H1 (cell line): ENCODE measurements around the gene ENTPD1. TPM values are rescaled to one million over a fixed set of nuclear protein-coding genes. Genes with fewer than 3 reads are reported as not detected.
"Not testable (repeated sequence)": the region's sequence is repeated elsewhere in the genome, so short reads cannot be mapped to it uniquely, and the experiment has no call there.

Experiments used
- CTCF ChIA-PET: fragments of 300-600 bp; sonication (Branson Sonifier 250); formaldehyde crosslinking; loops from one replicate; lab custom pipeline; 2021; ENCODE audit not compliant: partially characterized antibody; lab: Charles Lee
- POLR2A ChIA-PET: fragments of 300-600 bp; sonication (Branson Sonifier 250); formaldehyde crosslinking; loops from one replicate; lab custom pipeline; 2021; ENCODE audit warnings: inconsistent platforms; ENCODE audit not compliant: partially characterized antibody; lab: Charles Lee
- DNase-seq, 2 experiments: peaks; one replicate each; pipeline versions ENCODE4 v3.0.0 to v3.0.0-alpha.2; 2010 to 2022; ENCODE audit warnings: low spot score in 2 of 2, low read depth in 1 of 2, mixed read lengths in 1 of 2
- FAIRE-seq: peaks from 2 replicates; lab custom pipeline; 2011; peaks lifted over from hg19 to GRCh38; lab: Jason Lieb, UNC
- H2AFZ ChIP-seq: 2 replicates; pipeline ENCODE4 v1.8.1; 2012; ENCODE audit warnings: low read length, inconsistent platforms
- H2AK5ac ChIP-seq: 2 replicates; pipeline ENCODE4 v1.6.1; 2013; ENCODE audit warnings: low read depth, low read length
- H2BK120ac ChIP-seq: replicated peaks from 2 replicates; pipeline ENCODE3; 2013; ENCODE audit warnings: low read depth, low read length, inconsistent platforms
- H2BK12ac ChIP-seq: 2 replicates; pipeline ENCODE4 v1.6.1; 2013; ENCODE audit warnings: low read depth, low read length
- H2BK15ac ChIP-seq: 2 replicates; pipeline ENCODE4 v1.6.1; 2013; ENCODE audit warnings: low read length
- H2BK20ac ChIP-seq: 2 replicates; pipeline ENCODE4 v1.6.1; 2013; ENCODE audit warnings: low read length
- H2BK5ac ChIP-seq: 2 replicates; pipeline ENCODE4 v1.6.1; 2013; ENCODE audit warnings: low read depth, low read length
- H3K14ac ChIP-seq: 2 replicates; pipeline ENCODE4 v1.6.1; 2013; ENCODE audit warnings: inconsistent platforms; ENCODE audit not compliant: insufficient read length
- H3K18ac ChIP-seq: 2 replicates; pipeline ENCODE4 v1.6.1; 2013; ENCODE audit warnings: low read length; ENCODE audit errors: extremely low read depth
- H3K23ac ChIP-seq: 2 replicates; pipeline ENCODE4 v1.6.1; 2013; ENCODE audit warnings: inconsistent platforms; ENCODE audit not compliant: insufficient read length
- H3K23me2 ChIP-seq: 2 replicates; pipeline ENCODE4 v1.6.1; 2013; ENCODE audit warnings: low read depth, low read length
- H3K27ac ChIP-seq: 2 replicates; pipeline ENCODE4 v1.6.1; 2011; ENCODE audit warnings: low read depth, low read length, inconsistent platforms
- H3K27me3 ChIP-seq, 4 experiments: replicated peaks in 1 of 4; 1 replicate in 1 of 4; 2 replicates in 3 of 4; pipeline versions ENCODE4 v1.6.1 to v1.8.1; 2011 to 2013; ENCODE audit warnings: low read length in 3 of 4, mild to moderate bottlenecking in 3 of 4, inconsistent platforms in 2 of 4, mixed read lengths in 2 of 4, moderate library complexity in 1 of 4; ENCODE audit not compliant: control insufficient read depth in 3 of 4, insufficient read depth in 3 of 4; ENCODE audit errors: extremely low read depth in 1 of 4
- H3K36me3 ChIP-seq, 4 experiments: 2 replicates each; pipeline versions ENCODE4 v1.6.1 to v1.8.1; 2011 to 2013; ENCODE audit warnings: mild to moderate bottlenecking in 4 of 4, low read length in 3 of 4, moderate library complexity in 2 of 4, control low read depth in 1 of 4, inconsistent platforms in 1 of 4; ENCODE audit not compliant: insufficient read depth in 4 of 4, control insufficient read depth in 2 of 4
- H3K4ac ChIP-seq: replicated peaks from 2 replicates; pipeline ENCODE3; 2013; ENCODE audit warnings: low read length, low read depth, mixed read lengths, inconsistent platforms; ENCODE audit not compliant: insufficient read length
- H3K4me1 ChIP-seq, 4 experiments: replicated peaks in 1 of 4; 1 replicate in 1 of 4; 2 replicates in 3 of 4; pipeline versions ENCODE4 v1.6.1 to v1.8.1; 2011 to 2013; ENCODE audit warnings: low read length in 3 of 4, inconsistent platforms in 2 of 4, mixed read lengths in 1 of 4; ENCODE audit not compliant: insufficient read depth in 4 of 4, control insufficient read depth in 3 of 4
- H3K4me2 ChIP-seq, 2 experiments: 2 replicates each; pipeline versions ENCODE4 v1.6.1 to v1.8.1; 2011 to 2013; ENCODE audit warnings: low read depth in 2 of 2, low read length in 2 of 2, control low read depth in 1 of 2, inconsistent platforms in 1 of 2, mild to moderate bottlenecking in 1 of 2; ENCODE audit not compliant: insufficient read depth in 1 of 2
- H3K4me3 ChIP-seq, 4 experiments: fragments of 200-600, 300-600 bp in 1 of 4; sonication (generic), shearing (Covaris generic), sonication (Bioruptor Twin) in 1 of 4; 2 replicates each; pipeline versions ENCODE4 v1.5.1 to v1.8.1; 2011 to 2016; ENCODE audit warnings: low read length in 4 of 4, low read depth in 3 of 4, control low read depth in 2 of 4, inconsistent platforms in 2 of 4, mild to moderate bottlenecking in 2 of 4, mixed read lengths in 1 of 4, moderate library complexity in 1 of 4; ENCODE audit not compliant: insufficient read depth in 2 of 4; ENCODE audit errors: extremely low read depth in 1 of 4
- H3K56ac ChIP-seq: replicated peaks from 2 replicates; pipeline ENCODE3; 2013; ENCODE audit warnings: low read depth, mild to moderate bottlenecking, mixed read lengths, low read length, inconsistent platforms; ENCODE audit not compliant: insufficient read length
- H3K79me1 ChIP-seq: 2 replicates; pipeline ENCODE4 v1.6.1; 2013; ENCODE audit warnings: low read depth, low read length, control low read depth
- H3K79me2 ChIP-seq, 2 experiments: 2 replicates each; pipeline versions ENCODE4 v1.6.1 to v1.8.1; 2012 to 2013; ENCODE audit warnings: low read length in 2 of 2, mild to moderate bottlenecking in 2 of 2, inconsistent platforms in 1 of 2; ENCODE audit not compliant: insufficient read depth in 2 of 2, control insufficient read depth in 1 of 2
- H3K9ac ChIP-seq, 4 experiments: replicated peaks in 1 of 4; 1 replicate in 1 of 4; 2 replicates in 3 of 4; pipeline versions ENCODE4 v1.6.1 to v1.8.1; 2011 to 2013; ENCODE audit warnings: low read depth in 3 of 4, low read length in 3 of 4, control low read depth in 2 of 4, mild to moderate bottlenecking in 2 of 4, moderate library complexity in 2 of 4, inconsistent platforms in 1 of 4; ENCODE audit errors: extremely low read depth in 1 of 4
- H3K9me3 ChIP-seq, 2 experiments: 2 replicates each; pipeline versions ENCODE4 v1.6.1 to v1.8.1; 2012 to 2013; ENCODE audit warnings: mild to moderate bottlenecking in 2 of 2, moderate library complexity in 2 of 2, control low read depth in 1 of 2, inconsistent platforms in 1 of 2, low read depth in 1 of 2, low read length in 1 of 2, mixed read lengths in 1 of 2; ENCODE audit not compliant: insufficient read depth in 2 of 2
- H4K20me1 ChIP-seq, 2 experiments: replicated peaks in 1 of 2; 2 replicates each; pipeline versions ENCODE3 to v1.8.1; 2011 to 2013; ENCODE audit warnings: inconsistent platforms in 2 of 2, low read length in 2 of 2, mild to moderate bottlenecking in 1 of 2; ENCODE audit not compliant: insufficient read depth in 2 of 2, control insufficient read depth in 1 of 2
- H4K5ac ChIP-seq: 2 replicates; pipeline ENCODE4 v1.6.1; 2013; ENCODE audit warnings: low read length, low read depth, mixed read lengths, inconsistent platforms; ENCODE audit not compliant: insufficient read length
- H4K8ac ChIP-seq: 2 replicates; pipeline ENCODE4 v1.8.0; 2013; ENCODE audit warnings: mild to moderate bottlenecking, moderate library complexity, low read length, inconsistent platforms; ENCODE audit not compliant: insufficient read depth; ENCODE audit errors: extremely low read depth
- H4K91ac ChIP-seq: replicated peaks from 2 replicates; pipeline ENCODE3; 2013; ENCODE audit warnings: low read length, mixed read lengths, inconsistent platforms; ENCODE audit not compliant: insufficient read length
- WGBS, 2 experiments: shearing (Covaris generic) in 1 of 2; methylation state at CpG; one replicate each; pipeline versions ENCODE4 v1.1.6 to v1.1.7; 2013 to 2015; ENCODE audit warnings: low lambda C conversion rate in 2 of 2, mixed read lengths in 2 of 2, inconsistent platforms in 1 of 2, low coverage in 1 of 2, missing lambda C conversion rate in 1 of 2; ENCODE audit not compliant: insufficient replicate concordance in 2 of 2, insufficient coverage in 1 of 2, insufficient read length in 1 of 2; ENCODE audit errors: extremely low coverage in 1 of 2, missing lambda C conversion rate in 1 of 2; 5-methylcytosine and 5-hydroxymethylcytosine counted together
- polyA plus RNA-seq, 7 experiments: library from polyadenylated mRNA; depleted of rRNA in 3 of 7; stranded (reverse) in 5 of 7; unstranded in 2 of 7; fragments of >200 nt in 5 of 7; fragments of 200-250 nt in 2 of 7; gene quantifications; 1 replicate in 5 of 7; 2 replicates in 1 of 7; 4 replicates in 1 of 7; pipeline versions ENCODE4 v1.2.1 to v1.2.3, GENCODE V29; 2011 to 2013; ENCODE audit warnings: missing spikeins in 2 of 7, mixed read lengths in 2 of 7
- total RNA-seq: library from RNA; stranded (reverse); fragmentation: NEBNext Ultra II Directional; extraction: Animal tissue kit (Norgen Biotek cat#: 25700); gene quantifications from 2 replicates; pipeline ENCODE4 v1.2.1, GENCODE V29; 2021

ENTPD1 gene
- total and polyA plus RNA-seq, 2 of the 8 experiments (the other 6 are each of a cell fraction or from before 2014, with no cell fraction given): 2.2 to 2.5 TPM

- POLR2A ChIA-PET: interaction anchor here (0.8 to 1.4 kb wide), 3 partner anchors 10 to 261 kb away, joined by 3 to 6 read pairs (median 3); partner anchors contain the start of gene ZNF518A
- H3K4ac ChIP-seq, H3K23ac ChIP-seq, H2BK15ac ChIP-seq, H4K5ac ChIP-seq, H3K14ac ChIP-seq, H3K4me1 ChIP-seq, FAIRE-seq, H2AFZ ChIP-seq, H2BK5ac ChIP-seq, H4K91ac ChIP-seq, H4K20me1 ChIP-seq, H3K23me2 ChIP-seq, H3K79me2 ChIP-seq, H2AK5ac ChIP-seq, H2BK120ac ChIP-seq, H3K4me3 ChIP-seq, H3K27me3 ChIP-seq, H2BK12ac ChIP-seq, H3K27ac ChIP-seq, H3K56ac ChIP-seq, H3K18ac ChIP-seq, H2BK20ac ChIP-seq, H3K9ac ChIP-seq, H3K79me1 ChIP-seq, H4K8ac ChIP-seq, DNase-seq, H3K9me3 ChIP-seq: not testable (repeated sequence)
- 88% methylated on average over 11 of the region's 12 CpGs; no CpG with 5 or more reads in 1 of the 2 experiments for WGBS, 2 experiments
- Histone ChIP-seq H3K4me2 (peak overlapping the region in 1 of 2 experiments; percentile 70; a peak in 1 of 4 replicates), H3K36me3 (peaks cover 2 to 13% (median 3%) of the 10 kb centered on the region in 4 experiments; a peak in 4 of 8 replicates)
- CTCF ChIA-PET: interaction anchor here (0.6 to 1.4 kb wide), 4 partner anchors 91 to 214 kb away, joined by 3 to 4 read pairs (median 4); no protein-coding TSS in a partner anchor
Measured at GRCh38 chr10:95905897-95906580, 150.1 kb downstream of the ENTPD1 start.
